GM12878 (cell line): ENCODE measurements around the gene MTHFD1L.

ENCODE experiments used
- EZH2 ChIP-seq: IDR thresholded peaks from 2 replicates; pipeline ENCODE4 v1.6.1; 2012; ENCODE audit warnings: low read depth, mild to moderate bottlenecking, control low read depth, inconsistent platforms, low read length, borderline replicate concordance; ENCODE audit not compliant: control insufficient read depth
- ZNF384 ChIP-seq: IDR thresholded peaks from 2 replicates; pipeline ENCODE4 v1.6.1; 2012; ENCODE audit warnings: low read depth, mild to moderate bottlenecking, low read length, improper control_type of control experiment, borderline replicate concordance
- TF ChIP-seq, protein P1 (sequence below), 3 experiments: IDR thresholded peaks in 2 of 3; conservative IDR thresholded peaks in 1 of 3; 2 replicates each; pipeline ENCODE4 v1.5.1; 2011; ENCODE audit warnings: low read depth in 3 of 3, low read length in 3 of 3, mild to moderate bottlenecking in 3 of 3, control low read depth in 2 of 3, moderate library complexity in 2 of 3, inconsistent platforms in 1 of 3, mixed read lengths in 1 of 3; ENCODE audit not compliant: control insufficient read depth in 2 of 3, insufficient read depth in 1 of 3; ENCODE audit errors: extremely low read depth in 1 of 3
- TF ChIP-seq, protein P2 (sequence below): fragments of 450-650 bp; IDR thresholded peaks from 2 replicates; pipeline ENCODE4 v1.6.1; 2017; ENCODE audit warnings: mild to moderate bottlenecking

DNA sequence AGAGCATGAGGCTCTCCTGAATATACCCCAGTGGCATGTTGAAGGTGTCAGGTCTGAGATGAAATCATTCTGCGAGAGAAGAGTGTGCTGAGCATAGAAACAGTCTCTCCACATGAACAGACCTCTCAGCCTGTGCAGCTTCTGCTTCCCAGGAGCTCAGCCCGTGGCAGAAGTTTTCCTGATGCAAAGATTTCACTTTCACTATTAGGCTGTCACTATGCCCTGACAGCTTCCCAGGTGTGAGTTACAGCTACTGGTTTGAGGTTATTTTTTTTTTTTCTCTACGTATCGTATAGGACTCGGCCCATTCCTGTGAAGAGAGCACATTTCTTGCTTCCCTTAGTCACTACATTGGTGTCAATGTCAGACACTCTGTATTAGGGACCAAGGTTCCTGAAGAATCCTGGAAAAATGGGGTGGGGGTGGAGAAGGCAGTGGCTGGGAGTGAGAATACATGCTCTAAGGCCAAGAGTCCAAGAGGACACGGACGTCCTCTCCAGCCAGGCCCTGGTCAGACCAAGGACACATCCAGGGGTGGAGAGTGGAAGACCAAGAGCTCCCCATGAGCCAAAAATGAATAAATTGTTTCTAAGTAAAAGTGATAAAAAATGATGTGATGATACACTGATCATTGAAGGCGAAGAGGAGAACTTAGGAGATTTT lies 253.1 kb downstream of the MTHFD1L start:
- TF ChIP-seq, protein P1, sequence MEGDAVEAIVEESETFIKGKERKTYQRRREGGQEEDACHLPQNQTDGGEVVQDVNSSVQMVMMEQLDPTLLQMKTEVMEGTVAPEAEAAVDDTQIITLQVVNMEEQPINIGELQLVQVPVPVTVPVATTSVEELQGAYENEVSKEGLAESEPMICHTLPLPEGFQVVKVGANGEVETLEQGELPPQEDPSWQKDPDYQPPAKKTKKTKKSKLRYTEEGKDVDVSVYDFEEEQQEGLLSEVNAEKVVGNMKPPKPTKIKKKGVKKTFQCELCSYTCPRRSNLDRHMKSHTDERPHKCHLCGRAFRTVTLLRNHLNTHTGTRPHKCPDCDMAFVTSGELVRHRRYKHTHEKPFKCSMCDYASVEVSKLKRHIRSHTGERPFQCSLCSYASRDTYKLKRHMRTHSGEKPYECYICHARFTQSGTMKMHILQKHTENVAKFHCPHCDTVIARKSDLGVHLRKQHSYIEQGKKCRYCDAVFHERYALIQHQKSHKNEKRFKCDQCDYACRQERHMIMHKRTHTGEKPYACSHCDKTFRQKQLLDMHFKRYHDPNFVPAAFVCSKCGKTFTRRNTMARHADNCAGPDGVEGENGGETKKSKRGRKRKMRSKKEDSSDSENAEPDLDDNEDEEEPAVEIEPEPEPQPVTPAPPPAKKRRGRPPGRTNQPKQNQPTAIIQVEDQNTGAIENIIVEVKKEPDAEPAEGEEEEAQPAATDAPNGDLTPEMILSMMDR (IDR thresholded peaks at IDR 0.05 in 2 of 3, conservative IDR thresholded peaks at IDR 0.05 in 1 of 3; ENCODE audit: control insufficient read depth in 2 of 3, extremely low read depth in 1 of 3, insufficient read depth in 1 of 3, low read depth in 3 of 3, low read length in 3 of 3) = no peak
- TF ChIP-seq EZH2 (no peak), ZNF384 (no peak)
- TF ChIP-seq, protein P2, sequence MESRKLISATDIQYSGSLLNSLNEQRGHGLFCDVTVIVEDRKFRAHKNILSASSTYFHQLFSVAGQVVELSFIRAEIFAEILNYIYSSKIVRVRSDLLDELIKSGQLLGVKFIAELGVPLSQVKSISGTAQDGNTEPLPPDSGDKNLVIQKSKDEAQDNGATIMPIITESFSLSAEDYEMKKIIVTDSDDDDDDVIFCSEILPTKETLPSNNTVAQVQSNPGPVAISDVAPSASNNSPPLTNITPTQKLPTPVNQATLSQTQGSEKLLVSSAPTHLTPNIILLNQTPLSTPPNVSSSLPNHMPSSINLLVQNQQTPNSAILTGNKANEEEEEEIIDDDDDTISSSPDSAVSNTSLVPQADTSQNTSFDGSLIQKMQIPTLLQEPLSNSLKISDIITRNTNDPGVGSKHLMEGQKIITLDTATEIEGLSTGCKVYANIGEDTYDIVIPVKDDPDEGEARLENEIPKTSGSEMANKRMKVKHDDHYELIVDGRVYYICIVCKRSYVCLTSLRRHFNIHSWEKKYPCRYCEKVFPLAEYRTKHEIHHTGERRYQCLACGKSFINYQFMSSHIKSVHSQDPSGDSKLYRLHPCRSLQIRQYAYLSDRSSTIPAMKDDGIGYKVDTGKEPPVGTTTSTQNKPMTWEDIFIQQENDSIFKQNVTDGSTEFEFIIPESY = no peak
